ENCODE data around the gene ACP4.

The ACP4 gene

DNA sequence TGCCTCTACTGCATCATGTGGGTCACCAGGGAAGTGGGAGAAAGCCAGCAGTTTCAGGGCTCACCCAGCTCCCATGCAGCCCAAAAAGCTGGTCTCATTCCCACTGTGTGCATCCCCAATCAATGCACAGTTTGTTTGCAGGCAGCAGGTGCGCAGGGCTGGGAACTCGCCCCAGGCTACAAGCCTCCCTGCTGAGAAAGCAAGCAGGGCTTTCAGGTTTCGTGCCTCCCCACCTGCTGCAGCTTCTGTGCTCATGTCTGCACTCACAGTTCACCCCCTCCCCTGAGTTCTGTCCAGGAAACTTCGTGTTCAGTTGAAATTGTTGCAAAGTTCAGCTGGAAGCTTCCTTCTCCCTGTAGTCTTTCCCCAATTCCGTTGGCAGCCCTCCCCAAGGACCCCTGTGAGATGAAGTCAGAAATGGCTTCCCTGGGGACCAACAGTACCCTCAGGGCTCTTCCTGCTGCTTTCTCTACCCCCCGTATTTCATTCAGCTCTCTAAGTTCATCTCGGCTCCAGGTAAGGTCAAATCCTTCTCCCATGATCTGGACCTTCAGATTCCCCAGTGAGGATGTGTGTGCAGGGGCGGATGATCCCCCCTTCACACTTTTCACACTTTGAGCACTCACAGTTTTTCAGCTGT, 54.2 kb downstream of the ACP4 start:
- DNase-seq (ENCODE audit: low read depth): no peak

All from non-pigmented ciliary epithelial cell (primary cell).